GM21825 (cell line): ENCODE results near the gene PSMD14.

Experiments used
- ATAC-seq: cut with Tn5 transposase; IDR thresholded peaks from one replicate; pipeline ENCODE4 v1.9.1; 2021; ENCODE audit warnings: mild to moderate bottlenecking, moderate library complexity; ENCODE audit not compliant: unreplicated experiment

The PSMD14 gene

GRCh38 chr2:161418275-161418714, 110.1 kb downstream of the PSMD14 start:
- ATAC-seq: no peak

GRCh38 chr2:161418715-161419637, 110.8 kb downstream of the PSMD14 start:
- no peak for ATAC-seq

DNA sequence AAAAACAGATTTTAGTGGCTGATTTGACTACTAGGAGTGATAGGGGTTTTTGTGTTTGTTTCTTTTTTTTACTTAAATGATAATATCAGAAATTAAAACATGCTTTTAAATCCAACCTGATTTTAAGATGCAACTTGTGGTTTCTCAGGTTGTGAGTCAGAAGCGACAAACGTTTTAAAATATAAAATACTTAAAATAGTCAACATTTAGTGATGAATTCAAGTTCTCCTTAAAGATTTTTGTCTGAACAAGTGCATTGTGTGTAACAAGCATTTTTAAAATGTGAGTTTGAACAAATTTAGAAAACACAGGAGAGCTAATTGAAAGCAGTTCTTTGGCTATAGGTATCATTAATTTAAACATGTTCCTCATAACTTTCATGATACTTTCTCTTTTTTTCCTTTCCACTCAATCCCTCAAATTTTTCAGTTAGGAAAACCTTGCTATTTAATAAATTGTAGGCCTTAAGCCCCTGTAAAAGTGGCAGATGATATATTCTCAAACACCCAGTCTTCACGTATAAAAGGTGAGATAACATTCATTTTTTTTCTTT, 111.5 kb downstream of the PSMD14 start:
- no peak for ATAC-seq

DNA sequence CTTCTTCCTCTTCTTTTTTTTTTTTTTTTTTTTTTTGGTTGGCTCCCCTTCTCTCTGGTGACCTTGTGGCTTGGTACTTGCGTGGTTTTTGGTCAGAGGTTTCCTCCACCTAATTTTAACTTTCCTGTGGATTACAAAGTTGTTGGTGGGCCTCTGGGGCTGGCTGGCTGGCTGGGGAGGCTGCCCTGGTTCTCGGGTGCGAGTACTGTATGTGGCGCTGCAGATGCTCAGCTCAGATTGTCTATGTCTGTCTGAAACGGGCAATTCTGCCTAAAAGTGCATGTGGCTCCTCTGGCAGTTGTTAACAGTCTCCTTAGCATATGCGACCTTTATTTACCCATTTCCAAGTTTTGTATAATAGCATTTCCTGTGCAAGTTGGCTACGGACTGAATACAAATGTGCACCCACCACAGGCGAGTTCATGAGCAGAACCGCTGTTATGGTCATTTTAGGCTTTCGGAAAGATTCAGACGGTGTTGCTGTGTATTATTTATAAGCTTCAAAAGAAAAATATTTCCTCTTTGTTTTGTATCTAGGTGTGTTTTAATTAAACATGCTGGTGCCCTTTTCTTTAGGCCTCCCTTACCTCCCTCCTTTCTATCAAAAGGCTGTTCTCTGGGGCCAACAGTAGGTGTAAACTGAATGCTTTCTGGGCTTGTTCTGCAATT, 112.3 kb downstream of the PSMD14 start:
- ATAC-seq: no peak

DNA sequence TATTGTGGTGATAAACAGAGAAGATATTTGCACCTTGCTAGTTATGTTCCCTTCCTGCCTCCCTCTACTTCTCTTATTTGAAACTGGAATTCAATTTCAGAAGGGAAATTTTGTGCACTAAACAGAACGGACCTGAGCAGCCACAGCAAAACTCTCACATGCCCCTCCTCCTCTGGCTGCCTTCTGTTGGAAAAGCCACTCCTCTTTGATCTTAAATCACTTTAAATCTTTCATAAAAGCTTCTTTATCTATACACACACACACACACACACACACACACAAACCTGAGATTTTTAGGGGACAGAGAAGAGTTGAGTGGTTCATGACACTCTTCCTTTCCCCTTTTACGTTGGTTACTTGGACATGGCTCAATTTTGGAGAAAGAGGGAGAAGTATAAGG, 113.5 kb downstream of the PSMD14 start:
- no peak for ATAC-seq

DNA sequence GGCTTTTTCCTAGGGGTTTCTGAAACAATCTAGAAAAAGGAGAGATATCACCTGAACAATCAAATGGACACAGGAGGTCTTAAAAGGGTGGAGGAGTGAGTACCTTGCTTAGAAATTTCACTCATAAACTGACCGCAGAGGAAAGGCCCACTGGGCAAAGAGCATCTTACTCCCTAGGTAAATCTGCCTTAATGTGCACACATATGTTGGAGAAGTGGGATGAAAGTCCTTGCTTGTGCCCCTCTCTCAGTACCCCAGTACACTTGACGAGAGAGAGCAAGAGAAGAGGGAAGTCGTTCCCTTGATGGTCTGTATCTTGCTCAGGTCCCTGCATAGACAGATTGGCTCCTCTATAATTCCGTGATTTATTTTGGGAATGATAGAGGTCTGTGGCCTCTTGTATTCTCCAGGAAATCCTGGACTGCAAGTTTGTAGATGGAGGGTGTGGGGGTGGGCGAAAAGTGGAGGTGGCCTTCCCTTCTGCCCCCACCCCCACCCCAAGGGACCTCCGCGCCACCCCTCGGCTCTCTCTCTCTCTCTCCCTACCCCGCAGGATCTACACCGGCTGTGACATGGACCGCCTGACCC, 114.7 kb downstream of the PSMD14 start:
- ATAC-seq: no peak

DNA sequence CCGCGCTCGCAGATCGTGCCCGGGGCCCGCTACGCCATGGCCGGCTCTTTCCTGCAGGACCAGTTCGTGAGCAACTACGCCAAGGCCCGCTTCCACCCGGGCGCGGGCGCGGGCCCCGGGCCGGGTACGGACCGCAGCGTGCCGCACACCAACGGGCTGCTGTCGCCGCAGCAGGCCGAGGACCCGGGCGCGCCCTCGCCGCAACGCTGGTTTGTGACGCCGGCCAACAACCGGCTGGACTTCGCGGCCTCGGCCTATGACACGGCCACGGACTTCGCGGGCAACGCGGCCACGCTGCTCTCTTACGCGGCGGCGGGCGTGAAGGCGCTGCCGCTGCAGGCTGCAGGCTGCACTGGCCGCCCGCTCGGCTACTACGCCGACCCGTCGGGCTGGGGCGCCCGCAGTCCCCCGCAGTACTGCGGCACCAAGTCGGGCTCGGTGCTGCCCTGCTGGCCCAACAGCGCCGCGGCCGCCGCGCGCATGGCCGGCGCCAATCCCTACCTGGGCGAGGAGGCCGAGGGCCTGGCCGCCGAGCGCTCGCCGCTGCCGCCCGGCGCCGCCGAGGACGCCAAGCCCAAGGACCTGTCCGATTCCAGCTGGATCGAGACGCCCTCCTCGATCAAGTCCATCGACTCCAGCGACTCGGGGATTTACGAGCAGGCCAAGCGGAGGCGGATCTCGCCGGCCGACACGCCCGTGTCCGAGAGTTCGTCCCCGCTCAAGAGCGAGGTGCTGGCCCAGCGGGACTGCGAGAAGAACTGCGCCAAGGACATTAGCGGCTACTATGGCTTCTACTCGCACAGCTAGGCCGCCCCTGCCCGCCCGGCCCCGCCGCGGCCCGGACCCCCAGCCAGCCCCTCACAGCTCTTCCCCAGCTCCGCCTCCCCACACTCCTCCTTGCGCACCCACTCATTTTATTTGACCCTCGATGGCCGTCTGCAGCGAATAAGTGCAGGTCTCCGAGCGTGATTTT, 115.5 kb downstream of the PSMD14 start:
- no peak for ATAC-seq

DNA sequence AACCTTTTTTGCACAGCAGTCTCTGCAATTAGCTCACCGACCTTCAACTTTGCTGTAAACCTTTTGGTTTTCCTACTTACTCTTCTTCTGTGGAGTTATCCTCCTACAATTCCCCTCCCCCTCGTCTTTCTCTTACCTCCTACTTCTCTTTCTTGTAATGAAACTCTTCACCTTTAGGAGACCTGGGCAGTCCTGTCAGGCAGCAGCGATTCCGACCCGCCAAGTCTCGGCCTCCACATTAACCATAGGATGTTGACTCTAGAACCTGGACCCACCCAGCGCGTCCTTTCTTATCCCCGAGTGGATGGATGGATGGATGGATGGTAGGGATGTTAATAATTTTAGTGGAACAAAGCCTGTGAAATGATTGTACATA, 116.2 kb downstream of the PSMD14 start:
- ATAC-seq: no peak

DNA sequence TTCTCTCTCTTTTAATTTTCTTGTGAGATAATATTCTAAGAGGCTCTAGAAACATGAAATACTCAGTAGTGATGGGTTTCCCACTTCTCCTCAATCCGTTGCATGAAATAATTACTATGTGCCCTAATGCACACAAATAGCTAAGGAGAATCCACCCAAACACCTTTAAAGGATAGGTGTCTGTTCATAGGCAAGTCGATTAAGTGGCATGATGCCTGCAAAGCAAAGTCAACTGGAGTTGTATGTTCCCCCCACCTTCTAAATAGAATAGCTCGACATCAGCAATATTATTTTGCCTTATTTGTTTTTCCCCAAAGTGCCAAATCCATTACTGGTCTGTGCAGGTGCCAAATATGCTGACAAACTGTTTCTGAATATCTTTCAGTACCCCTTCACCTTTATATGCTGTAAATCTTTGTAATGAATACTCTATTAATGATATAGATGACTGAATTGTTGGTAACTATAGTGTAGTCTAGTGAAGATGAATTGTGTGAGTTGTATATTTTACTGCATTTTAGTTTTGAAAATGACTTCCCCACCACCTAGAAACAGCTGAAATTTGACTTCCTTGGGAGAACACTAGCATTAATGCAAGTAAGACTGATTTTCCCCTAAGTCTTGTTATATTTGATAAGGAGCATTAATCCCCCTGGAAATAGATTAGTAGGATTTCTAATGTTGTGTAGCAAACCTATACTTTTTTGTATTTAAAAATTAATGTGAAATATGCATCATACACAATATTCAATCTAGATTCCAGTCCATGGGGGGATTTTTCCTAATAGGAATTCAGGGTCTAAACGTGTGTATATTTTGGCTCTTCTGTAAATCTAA, 116.9 kb downstream of the PSMD14 start:
- no peak for ATAC-seq

GRCh38 chr2:161425728-161426454, 117.7 kb downstream of the PSMD14 start:
- no peak for ATAC-seq

DNA sequence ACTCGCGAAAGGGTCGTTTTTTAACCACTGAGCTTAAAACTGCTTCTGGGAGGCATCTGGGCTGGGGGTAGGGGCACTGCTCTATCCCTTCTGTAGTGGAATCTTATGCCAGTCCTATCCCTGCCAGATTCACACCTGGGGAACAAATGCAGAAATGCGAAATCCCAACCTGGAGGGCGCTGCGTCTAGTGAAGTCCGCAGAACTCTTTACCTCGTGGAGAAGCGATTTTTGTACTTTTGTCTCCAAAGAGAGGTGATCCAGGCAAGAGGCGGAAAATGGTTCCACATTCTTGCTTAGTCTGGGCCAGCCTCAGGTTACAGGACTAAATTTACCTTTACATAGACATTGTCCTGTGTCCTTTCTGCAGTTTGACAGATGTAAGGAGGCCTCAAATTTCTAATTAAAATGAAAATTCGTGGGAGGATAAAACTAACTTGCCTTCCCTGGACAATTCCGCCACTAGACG, 118.3 kb downstream of the PSMD14 start:
- no peak for ATAC-seq

DNA sequence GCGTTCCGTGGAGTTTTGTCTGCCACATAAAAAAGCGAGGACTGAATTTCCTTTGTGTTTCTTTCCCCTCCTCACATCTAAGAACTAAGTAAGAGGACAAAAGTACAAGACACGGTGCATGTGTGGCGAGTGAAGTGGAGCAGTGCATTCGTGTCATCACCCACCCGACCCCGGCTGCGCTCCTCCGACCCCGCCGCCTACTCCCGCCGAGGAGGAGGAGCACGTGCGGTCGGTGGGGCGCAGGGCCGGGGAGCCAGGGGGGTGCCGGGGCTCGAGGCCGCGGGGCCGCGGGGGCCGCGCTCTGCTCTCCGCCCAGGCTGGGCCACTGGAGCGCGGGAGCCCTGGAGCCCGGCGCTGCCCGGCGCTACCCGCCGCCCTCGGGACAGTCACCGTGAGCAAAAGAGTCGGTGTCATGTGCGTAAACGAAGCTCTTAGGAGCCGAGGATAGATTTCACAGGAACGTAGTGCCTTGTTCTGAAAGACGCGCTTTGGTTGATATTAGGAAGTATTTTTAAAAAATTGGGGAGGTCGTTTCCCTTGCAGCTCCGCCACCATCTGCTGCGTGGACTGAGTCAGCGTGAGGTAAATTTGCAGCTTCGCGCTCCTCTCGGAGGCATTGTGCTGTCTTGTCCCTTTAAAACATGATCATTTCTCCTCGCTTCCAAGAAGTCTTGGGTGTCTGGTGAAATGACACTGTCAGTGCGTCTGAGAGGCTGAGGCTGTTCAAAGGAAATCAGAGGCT, 118.9 kb downstream of the PSMD14 start:
- no peak for ATAC-seq

DNA sequence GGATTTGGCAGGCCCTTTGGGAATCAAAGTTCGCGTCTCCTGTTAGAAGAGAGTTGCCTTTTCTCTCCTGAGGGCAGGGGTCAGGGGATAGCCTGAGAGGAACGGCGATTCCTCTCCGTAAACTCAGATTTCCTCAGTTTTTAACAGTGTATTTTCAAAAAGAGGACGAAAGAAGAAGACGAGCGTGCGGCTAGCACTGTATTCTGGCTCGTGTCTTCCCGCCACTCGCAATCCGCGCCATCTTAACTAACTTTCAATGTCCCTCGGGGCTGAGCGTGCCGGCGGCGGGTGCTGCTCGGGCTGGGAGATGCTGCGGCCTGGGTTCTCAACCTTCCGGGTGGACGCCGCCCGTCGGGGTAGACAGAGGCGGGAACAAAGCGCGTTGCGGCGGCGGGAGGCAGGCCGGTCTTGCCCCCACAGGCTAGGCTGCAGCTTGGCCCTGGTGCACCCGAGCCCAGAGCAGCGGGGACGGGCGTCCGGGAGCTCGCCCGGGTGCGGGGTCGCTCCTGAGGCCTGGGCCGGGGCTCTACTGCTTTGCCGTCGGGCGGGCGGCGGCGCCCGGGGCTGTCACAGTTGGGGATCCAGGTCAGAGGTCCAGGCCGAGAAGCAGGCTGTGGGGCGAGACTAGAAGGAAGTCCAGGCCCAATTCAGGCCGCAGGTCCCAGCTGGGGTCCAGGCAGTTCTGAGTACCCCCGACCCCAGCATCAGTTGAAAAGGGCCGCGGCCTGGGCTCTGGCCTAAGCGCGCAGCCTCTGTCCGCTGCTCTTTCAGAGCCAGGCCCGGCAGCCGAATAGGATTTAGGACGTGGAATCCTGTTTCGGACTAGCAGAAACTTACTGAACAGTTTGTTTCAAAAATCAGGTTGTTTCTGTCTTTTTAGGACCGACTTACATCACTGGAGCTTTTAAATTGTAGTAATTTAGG, 119.7 kb downstream of the PSMD14 start:
- no peak for ATAC-seq

GRCh38 chr2:161430386-161430785, 122.2 kb downstream of the PSMD14 start:
- no peak for ATAC-seq

- ATAC-seq: no peak
Measured at GRCh38 chr2:161432107-161432506, 123.9 kb downstream of the PSMD14 start.

- ATAC-seq: no peak
Measured at GRCh38 chr2:161434118-161434517, 125.9 kb downstream of the PSMD14 start.

- no peak for ATAC-seq
Measured at GRCh38 chr2:161436411-161436810, 128.2 kb downstream of the PSMD14 start.
